Tibial nerve (tissue), 4 donors: ENCODE results near the gene MASP1. TPM values are rescaled to one million over a fixed set of nuclear protein-coding genes. Genes with fewer than 3 reads are reported as not detected.

ENCODE experiments used
- DNase-seq, 2 donors: peaks; one replicate each; pipeline ENCODE4 v3.0.0-alpha.2; 2019; ENCODE audit warnings: low spot score in 2 of 2
- H3K27ac ChIP-seq, 4 donors: fragments of 200-600 bp; sonication (generic) in 3 of 4; one replicate each; pipeline ENCODE4 v1.5.1; 2017 to 2019; ENCODE audit warnings: mild to moderate bottlenecking in 1 of 4
- H3K27me3 ChIP-seq, 2 donors: fragments of 200-600 bp; sonication (generic) in 1 of 2; one replicate each; pipeline versions ENCODE4 v1.5.1 to v1.6.0; 2017 to 2019
- H3K36me3 ChIP-seq, 3 donors: fragments of 200-600 bp; sonication (generic); one replicate each; pipeline ENCODE4 v1.5.1; 2018 to 2019
- H3K4me1 ChIP-seq, 4 donors: fragments of 200-600 bp; sonication (generic) in 3 of 4; one replicate each; pipeline ENCODE4 v1.5.1; 2017 to 2019
- H3K4me3 ChIP-seq, 4 donors: fragments of 200-600 bp; sonication (generic) in 3 of 4; one replicate each; pipeline ENCODE4 v1.5.1; 2017 to 2019; ENCODE audit warnings: mild to moderate bottlenecking in 1 of 4, moderate library complexity in 1 of 4
- H3K9me3 ChIP-seq, 4 donors: fragments of 200-600 bp; sonication (generic) in 3 of 4; one replicate each; pipeline ENCODE4 v1.5.1; 2017 to 2019
- EP300 ChIP-seq, 2 donors: sonication (generic); formaldehyde crosslinking; IDR thresholded peaks; one replicate each; pipeline ENCODE4 v1.6.1; 2017; ENCODE audit warnings: antibody characterized with exemption in 2 of 2, mild to moderate bottlenecking in 1 of 2
- POLR2A ChIP-seq, 2 donors: fragments of 450-650 bp; IDR thresholded peaks; one replicate each; pipeline ENCODE4 v1.6.1; 2017; ENCODE audit warnings: antibody characterized with exemption in 2 of 2, mild to moderate bottlenecking in 2 of 2, moderate library complexity in 2 of 2
- WGBS, 2 donors: methylation state at CpG; one replicate each; pipeline ENCODE4 v1.1.5; 2018; 5-methylcytosine and 5-hydroxymethylcytosine counted together
- total RNA-seq, 4 donors: library from RNA; depleted of rRNA; stranded (reverse); fragments of >200 nt; gene quantifications; one replicate each; pipeline ENCODE4 v1.1.0, GENCODE V29; 2016
- TF ChIP-seq, protein P1 (sequence below), 5 experiments: fragments of 200-600 bp in 3 of 5; fragments of 450-650 bp in 2 of 5; sonication (generic) in 3 of 5; IDR thresholded peaks; one replicate each; pipeline ENCODE4 v1.5.1; 2016 to 2019; ENCODE audit warnings: antibody characterized with exemption in 5 of 5, mild to moderate bottlenecking in 3 of 5, moderate library complexity in 2 of 5

MASP1 gene
- total RNA-seq, 4 donors from 2014 or later: 2.0 to 10.9 (median 4.7) TPM

GRCh38 chr3:187319699-187320302 lies 28.3 kb upstream of the MASP1 start:
- H3K36me3 ChIP-seq: no peaks in the 10 kb centered on the region
- peak; percentile 59 to 90 for DNase-seq
- TF ChIP-seq, protein P1, sequence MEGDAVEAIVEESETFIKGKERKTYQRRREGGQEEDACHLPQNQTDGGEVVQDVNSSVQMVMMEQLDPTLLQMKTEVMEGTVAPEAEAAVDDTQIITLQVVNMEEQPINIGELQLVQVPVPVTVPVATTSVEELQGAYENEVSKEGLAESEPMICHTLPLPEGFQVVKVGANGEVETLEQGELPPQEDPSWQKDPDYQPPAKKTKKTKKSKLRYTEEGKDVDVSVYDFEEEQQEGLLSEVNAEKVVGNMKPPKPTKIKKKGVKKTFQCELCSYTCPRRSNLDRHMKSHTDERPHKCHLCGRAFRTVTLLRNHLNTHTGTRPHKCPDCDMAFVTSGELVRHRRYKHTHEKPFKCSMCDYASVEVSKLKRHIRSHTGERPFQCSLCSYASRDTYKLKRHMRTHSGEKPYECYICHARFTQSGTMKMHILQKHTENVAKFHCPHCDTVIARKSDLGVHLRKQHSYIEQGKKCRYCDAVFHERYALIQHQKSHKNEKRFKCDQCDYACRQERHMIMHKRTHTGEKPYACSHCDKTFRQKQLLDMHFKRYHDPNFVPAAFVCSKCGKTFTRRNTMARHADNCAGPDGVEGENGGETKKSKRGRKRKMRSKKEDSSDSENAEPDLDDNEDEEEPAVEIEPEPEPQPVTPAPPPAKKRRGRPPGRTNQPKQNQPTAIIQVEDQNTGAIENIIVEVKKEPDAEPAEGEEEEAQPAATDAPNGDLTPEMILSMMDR (IDR thresholded peaks at IDR 0.05): peak; percentile 57 to 90 (median 80)
- TF ChIP-seq POLR2A (IDR thresholded peaks at IDR 0.05) (no peak), EP300 (IDR thresholded peaks at IDR 0.05) (no peak)
- H3K9me3 ChIP-seq: no peaks in the 10 kb centered on the region
- no peak overlapping the region for H3K4me3 ChIP-seq
- 44 to 48% methylated on average over 5 to 7 of the region's 7 CpGs for WGBS, 2 donors
- no peak overlapping the region for H3K27ac ChIP-seq
- H3K27me3 ChIP-seq: no peaks in the 10 kb centered on the region
- peaks cover 0 to 12% (median 0%) of the 10 kb centered on the region in 4 donors for H3K4me1 ChIP-seq

DNA sequence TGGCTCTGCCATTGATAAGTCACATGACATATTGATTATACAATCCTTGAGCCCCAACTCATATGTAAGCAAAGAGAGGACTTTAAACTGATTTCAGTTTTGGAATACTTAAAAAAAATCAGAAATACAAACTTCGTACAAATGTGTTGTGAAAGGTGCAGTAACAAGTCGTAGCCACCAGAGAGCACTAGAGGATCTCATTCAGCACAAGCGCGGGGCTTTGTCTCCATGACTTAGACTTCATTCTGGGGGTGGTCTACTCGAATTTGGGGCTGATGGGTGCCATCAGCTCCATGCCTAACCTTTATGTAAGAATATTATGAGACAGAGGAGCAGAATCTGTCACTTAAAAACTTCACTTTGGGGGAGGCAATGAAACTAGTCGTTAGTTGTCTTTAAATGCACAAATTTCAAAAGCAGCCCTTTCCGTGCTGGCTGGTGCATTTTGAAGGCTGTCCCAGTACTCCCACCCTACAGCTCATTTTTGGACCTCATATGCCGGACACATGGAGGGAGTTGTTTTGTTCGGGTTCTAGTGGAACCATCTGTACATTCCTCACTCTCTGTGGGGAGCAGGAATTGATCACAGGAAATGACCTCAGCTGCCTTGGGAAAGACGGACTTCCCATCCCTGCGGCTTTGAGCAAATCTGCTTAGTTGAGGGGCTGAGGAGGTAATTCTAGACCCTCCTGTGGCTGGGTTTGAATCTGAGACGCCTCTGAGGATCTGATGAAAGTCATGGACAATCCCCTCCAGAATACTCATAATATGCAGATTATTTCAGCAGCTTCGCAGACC lies 27.5 kb upstream of the MASP1 start:
- no peaks in the 10 kb centered on the region for H3K9me3 ChIP-seq
- 10 to 11% methylated on average over 13 of the region's 13 CpGs for WGBS, 2 donors
- no peak for TF ChIP-seq POLR2A (IDR thresholded peaks at IDR 0.05)
- TF ChIP-seq, protein P1 (IDR thresholded peaks at IDR 0.05): peak; percentile 81 to 88 (median 86)
- no peak for TF ChIP-seq EP300 (IDR thresholded peaks at IDR 0.05)
- H3K4me1 ChIP-seq: peaks cover 0 to 12% (median 0%) of the 10 kb centered on the region in 4 donors
- DNase-seq: peak; percentile 25 to 60
- H3K27me3 ChIP-seq: peaks cover 0 to 4% of the 10 kb centered on the region in 2 donors
- no peak overlapping the region for H3K27ac ChIP-seq
- peak overlapping the region in 2 of 4 donors; percentile 12 to 21 for H3K4me3 ChIP-seq
- no peaks in the 10 kb centered on the region for H3K36me3 ChIP-seq

DNA sequence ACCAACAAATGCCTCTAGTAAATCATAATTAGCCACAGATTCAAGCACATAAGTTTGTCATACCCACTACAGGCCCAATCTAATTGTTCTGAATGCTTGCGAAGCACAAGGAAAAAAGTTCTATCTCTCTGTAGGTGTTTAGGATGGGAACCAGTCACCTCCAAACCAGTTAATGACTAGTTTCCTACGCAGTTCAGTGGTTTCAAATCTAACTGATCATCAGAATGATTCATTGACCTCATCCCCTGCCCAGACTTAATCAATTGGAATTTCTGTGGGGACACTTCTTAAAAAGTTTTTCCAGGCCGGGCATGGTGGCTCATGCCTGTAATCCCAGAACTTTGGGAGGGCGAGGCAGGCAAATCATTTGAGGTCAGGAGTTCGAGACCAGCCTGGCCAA lies 24.3 kb upstream of the MASP1 start:
- H3K27ac ChIP-seq: no peak overlapping the region
- H3K27me3 ChIP-seq: peaks cover 0 to 4% of the 10 kb centered on the region in 2 donors
- TF ChIP-seq EP300 (IDR thresholded peaks at IDR 0.05) (no peak), POLR2A (IDR thresholded peaks at IDR 0.05) (no peak)
- TF ChIP-seq, protein P1 (IDR thresholded peaks at IDR 0.05): no peak
- H3K4me3 ChIP-seq: no peak overlapping the region
- no peaks in the 10 kb centered on the region for H3K9me3 ChIP-seq
- peaks cover 0 to 12% (median 0%) of the 10 kb centered on the region in 4 donors for H3K4me1 ChIP-seq
- no peak for DNase-seq
- no peaks in the 10 kb centered on the region for H3K36me3 ChIP-seq
- 89 to 91% methylated on average over 5 of the region's 5 CpGs for WGBS, 2 donors

GRCh38 chr3:187314176-187314575 lies 22.6 kb upstream of the MASP1 start:
- H3K36me3 ChIP-seq: no peaks in the 10 kb centered on the region
- no peak for DNase-seq
- 55 to 59% methylated on average over 5 of the region's 5 CpGs for WGBS, 2 donors
- H3K27me3 ChIP-seq: peaks cover 0 to 4% of the 10 kb centered on the region in 2 donors
- H3K4me3 ChIP-seq: no peak overlapping the region
- no peaks in the 10 kb centered on the region for H3K9me3 ChIP-seq
- no peak overlapping the region for H3K27ac ChIP-seq
- H3K4me1 ChIP-seq: peaks cover 0 to 4% (median 0%) of the 10 kb centered on the region in 4 donors
- TF ChIP-seq POLR2A (IDR thresholded peaks at IDR 0.05) (no peak), EP300 (IDR thresholded peaks at IDR 0.05) (no peak)
- TF ChIP-seq, protein P1 (IDR thresholded peaks at IDR 0.05): no peak

DNA sequence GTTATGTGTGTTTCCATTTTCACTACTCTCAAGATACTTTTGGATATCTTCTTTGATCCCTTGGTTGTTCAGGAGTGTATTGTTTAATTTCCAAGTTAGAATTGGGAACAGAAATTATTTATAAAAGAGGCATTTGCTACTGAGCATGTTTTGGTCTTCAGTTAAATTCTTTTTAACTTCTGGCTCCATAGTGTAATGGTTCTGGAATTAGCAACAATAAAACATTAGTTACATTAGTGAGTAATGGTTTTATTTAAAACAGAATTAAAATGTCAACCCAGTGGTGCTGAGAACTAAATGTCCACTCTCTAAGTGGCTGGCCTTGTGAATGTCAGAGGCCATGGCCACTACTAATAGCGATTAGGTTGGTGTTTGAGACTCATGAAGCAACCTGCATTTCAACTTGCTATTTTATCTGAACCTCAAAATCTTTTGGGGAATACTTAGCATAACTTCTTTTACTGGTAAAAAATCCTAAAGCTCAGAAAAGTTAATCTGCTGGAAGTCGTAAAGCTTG lies 19.5 kb upstream of the MASP1 start:
- Histone ChIP-seq H3K27me3 (peaks cover 0 to 4% of the 10 kb centered on the region in 2 donors), H3K9me3 (no peaks in the 10 kb centered on the region), H3K36me3 (no peaks in the 10 kb centered on the region), H3K4me3 (no peak overlapping the region), H3K27ac (no peak overlapping the region), H3K4me1 (no peaks in the 10 kb centered on the region)
- TF ChIP-seq POLR2A (IDR thresholded peaks at IDR 0.05) (no peak), EP300 (IDR thresholded peaks at IDR 0.05) (no peak)
- TF ChIP-seq, protein P1 (IDR thresholded peaks at IDR 0.05): no peak
- no peak for DNase-seq
- WGBS, 2 donors: 89 to 92% methylated on average over 2 of the region's 2 CpGs
